ENCODE data around the gene MT1F. TPM values are rescaled to one million over a fixed set of nuclear protein-coding genes. Genes with fewer than 3 reads are reported as not detected.

Gene MT1F
- total RNA-seq, 3 donors from 2014 or later: 6.1 to 35.5 (median 27.8) TPM

DNA sequence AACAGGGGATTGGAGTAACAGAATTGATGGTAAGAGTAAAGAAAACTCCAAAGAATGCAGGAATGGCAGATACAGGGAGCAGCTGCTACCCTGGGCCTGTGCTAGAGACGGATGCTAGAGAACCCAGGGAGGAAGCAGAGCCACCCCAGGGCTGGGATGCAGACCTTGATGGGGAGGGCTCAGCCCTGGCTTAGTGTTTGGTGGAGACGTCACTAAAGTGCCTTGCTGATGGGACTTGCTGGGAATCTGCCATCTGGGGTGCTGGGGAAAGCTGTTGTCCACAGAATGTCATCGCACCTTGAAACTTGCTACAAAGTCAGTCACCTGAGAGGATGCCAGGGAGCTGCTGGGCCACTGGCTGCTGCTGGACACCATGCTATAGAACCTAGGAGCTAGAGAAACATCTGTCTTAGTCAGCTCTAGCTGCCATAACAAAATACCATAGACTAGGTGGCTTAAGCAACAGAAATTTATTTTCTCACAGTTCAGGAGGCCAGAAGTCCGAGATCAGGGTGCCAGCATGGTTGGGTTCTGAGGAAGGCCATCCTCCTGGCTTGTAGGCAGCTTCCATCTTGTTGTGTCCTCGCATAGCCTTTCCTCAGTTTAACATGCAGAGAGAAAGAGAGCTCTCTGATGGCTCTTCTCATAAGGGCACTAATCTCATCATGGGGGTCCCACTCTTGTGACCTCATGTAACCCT, 39.8 kb downstream of the MT1F start:
- H3K9me3 ChIP-seq: no peaks in the 10 kb centered on the region
- H3K36me3 ChIP-seq (ENCODE audit: low read depth): no peaks in the 10 kb centered on the region
- H3K4me3 ChIP-seq: no peak overlapping the region
- no peaks in the 10 kb centered on the region for H3K4me1 ChIP-seq (ENCODE audit: low read depth)
- DNase-seq (no peak), ATAC-seq (no peak)
- intact Hi-C loops (cut with DNase I, micrococcal nuclease): no loop called here
- no peak for TF ChIP-seq CTCF (IDR thresholded peaks at IDR 0.05)

- Histone ChIP-seq H3K9me3 (no peaks in the 10 kb centered on the region), H3K36me3 (ENCODE audit: low read depth) (no peaks in the 10 kb centered on the region), H3K4me3 (no peak overlapping the region), H3K4me1 (ENCODE audit: low read depth) (no peaks in the 10 kb centered on the region)
- TF ChIP-seq CTCF (IDR thresholded peaks at IDR 0.05): no peak
- intact Hi-C loops (cut with DNase I, micrococcal nuclease): loop anchor here (5.0 kb wide), 1 partner anchor 123 kb away; no protein-coding TSS in a partner anchor
- DNase-seq: no peak
- no peak for ATAC-seq
These were observed 42.4 kb downstream of the MT1F start for GRCh38 chr16:56700195-56700594.

DNA sequence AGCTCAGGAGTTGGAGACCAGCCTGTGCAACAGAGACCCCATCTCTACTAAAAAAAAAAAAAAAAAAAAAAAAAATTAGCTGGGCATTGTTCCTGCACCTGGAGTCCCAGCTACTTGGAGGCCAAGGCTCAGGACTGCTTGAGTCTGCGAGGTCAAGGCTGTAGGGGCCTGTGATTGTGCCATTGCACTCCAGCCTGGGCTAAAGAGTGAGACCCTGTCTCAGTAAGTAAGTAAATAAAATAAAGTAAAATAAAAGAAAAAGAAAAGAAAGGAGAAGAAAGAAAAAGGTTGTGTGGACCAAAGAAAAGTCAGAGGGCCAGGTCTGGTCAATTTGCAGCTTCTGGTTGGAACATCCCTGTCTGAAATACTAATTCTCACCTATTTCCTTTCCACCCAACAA, 42.9 kb downstream of the MT1F start:
- Histone ChIP-seq H3K9me3 (no peaks in the 10 kb centered on the region), H3K36me3 (ENCODE audit: low read depth) (no peaks in the 10 kb centered on the region), H3K4me1 (ENCODE audit: low read depth) (no peaks in the 10 kb centered on the region), H3K4me3 (no peak overlapping the region)
- intact Hi-C loops (cut with DNase I, micrococcal nuclease): loop anchor here (5.0 kb wide), 1 partner anchor 123 kb away; no protein-coding TSS in a partner anchor
- DNase-seq (no peak), ATAC-seq (no peak)
- TF ChIP-seq CTCF (IDR thresholded peaks at IDR 0.05): no peak

GRCh38 chr16:56701534-56701933, 43.8 kb downstream of the MT1F start:
- intact Hi-C loops (cut with DNase I, micrococcal nuclease): loop anchor here (5.0 kb wide), 1 partner anchor 124 kb away; no protein-coding TSS in a partner anchor
- no peak for ATAC-seq

GRCh38 chr16:56702836-56703235, 45.1 kb downstream of the MT1F start:
- Histone ChIP-seq H3K4me1 (ENCODE audit: low read depth) (no peaks in the 10 kb centered on the region), H3K4me3 (no peak overlapping the region), H3K9me3 (no peaks in the 10 kb centered on the region), H3K36me3 (ENCODE audit: low read depth) (no peaks in the 10 kb centered on the region)
- DNase-seq: no peak
- TF ChIP-seq CTCF (IDR thresholded peaks at IDR 0.05): no peak
- intact Hi-C loops (cut with DNase I, micrococcal nuclease): loop anchor here (5.0 kb wide), 1 partner anchor 126 kb away; no protein-coding TSS in a partner anchor
- ATAC-seq: no peak

More at GRCh38 chr16:56701534-56701933, 43.8 kb downstream of the MT1F start:
- H3K36me3 ChIP-seq (ENCODE audit: low read depth): no peaks in the 10 kb centered on the region
- no peak for TF ChIP-seq CTCF (IDR thresholded peaks at IDR 0.05)
- no peaks in the 10 kb centered on the region for H3K9me3 ChIP-seq
- DNase-seq: no peak
- H3K4me3 ChIP-seq: no peak overlapping the region
- H3K4me1 ChIP-seq (ENCODE audit: low read depth): no peaks in the 10 kb centered on the region

Other genes with a start within 250 kb of the MT1F start
- 100 to 1,000 TPM in 2 of 3 donors, 10 to 100 TPM in 1; 83.3 to 116 (median 102) TPM for gene AMFR, start 232.4 kb upstream of the MT1F start, total RNA-seq
- gene NUDT21, start 206.6 kb upstream of the MT1F start, total RNA-seq: 10 to 100 TPM; 64.4 to 94.2 (median 74.9) TPM
- 10 to 100 TPM; 17.4 to 27.8 (median 23.6) TPM for gene OGFOD1, start 206.4 kb upstream of the MT1F start, total RNA-seq
- gene BBS2, start 137.9 kb upstream of the MT1F start, total RNA-seq: 10 to 100 TPM; 26.9 to 33.4 (median 30.2) TPM
- gene MT4, start 92.9 kb upstream of the MT1F start, total RNA-seq: not detected
- gene MT3, start 68.4 kb upstream of the MT1F start, total RNA-seq: 1 to 10 TPM in 2 of 3 donors, not detected in 1; 3.0 to 8.8 TPM
- 100 to 1,000 TPM in 2 of 3 donors, 10 to 100 TPM in 1; 100.0 to 211 (median 206) TPM for gene MT2A, start 49.4 kb upstream of the MT1F start, total RNA-seq
- gene MT1E, start 32.2 kb upstream of the MT1F start, total RNA-seq: 100 to 1,000 TPM in 2 of 3 donors, 10 to 100 TPM in 1; 86.6 to 343 (median 237) TPM
- gene MT1M, start 25.3 kb upstream of the MT1F start, total RNA-seq: 10 to 100 TPM in 2 of 3 donors, 1 to 10 TPM in 1; 9.5 to 40.0 (median 23.3) TPM
- gene MT1A, start 19.3 kb upstream of the MT1F start, total RNA-seq: 1 to 10 TPM; 4.5 to 9.7 (median 8.9) TPM
- not detected for gene MT1B, start 6.1 kb upstream of the MT1F start, total RNA-seq
- gene MT1G, start 10.1 kb downstream of the MT1F start, total RNA-seq: 100 to 1,000 TPM in 1 of 3 donors, 10 to 100 TPM in 1, 1 to 10 TPM in 1; 7.3 to 210 (median 83.8) TPM
- gene MT1H, start 11.9 kb downstream of the MT1F start, total RNA-seq: 10 to 100 TPM in 1 of 3 donors, 1 to 10 TPM in 2; 1.5 to 52.8 (median 9.4) TPM
- 100 to 1,000 TPM in 1 of 3 donors, 10 to 100 TPM in 2; 78.3 to 157 (median 84.1) TPM for gene MT1X, start 24.5 kb downstream of the MT1F start, total RNA-seq
- 10 to 100 TPM; 31.0 to 45.6 (median 40.8) TPM for gene NUP93, start 72.2 kb downstream of the MT1F start, total RNA-seq
- not detected for gene SLC12A3, start 207.2 kb downstream of the MT1F start, total RNA-seq

Measured in mucosa of descending colon (tissue), 3 donors.